IMR-90 (cell line): ENCODE results near the gene ECSIT. TPM values are rescaled to one million over a fixed set of nuclear protein-coding genes. Genes with fewer than 3 reads are reported as not detected.

Source experiments
- ATAC-seq: fragments of 200-7000 bp; cut with Tn5 transposase; 2 replicates; pipeline ENCODE4 v1.9.1; 2020; ENCODE audit warnings: low read depth, mild to moderate bottlenecking, moderate library complexity
- BruUV-seq: library from RNA; stranded (reverse); fragments of 400-500 nt; replicated peaks from 2 replicates; lab custom pipeline; 2021; lab: Mats Ljungman, UMichigan
- CTCF ChIA-PET: fragments of 300-600 bp; formaldehyde crosslinking; extraction: SDS; loops from one replicate; lab custom pipeline; 2021; ENCODE audit warnings: antibody characterized with exemption; lab: Yijun Ruan, JAX
- POLR2A ChIA-PET: fragments of 300-600 bp; sonication (Branson Sonifier 250); formaldehyde crosslinking; loops from one replicate; lab custom pipeline; 2022; ENCODE audit warnings: antibody characterized with exemption; ENCODE audit not compliant: unreplicated experiment; lab: Charles Lee
- DNase-seq: peaks from one replicate; pipeline ENCODE4 v3.0.0; 2013
- H2AFZ ChIP-seq: replicated peaks from 2 replicates; pipeline ENCODE3; 2013; ENCODE audit warnings: low read length, mild to moderate bottlenecking; ENCODE audit not compliant: poor library complexity
- H2AK5ac ChIP-seq: 2 replicates; pipeline ENCODE4 v1.6.1; 2013; ENCODE audit warnings: low read depth, low read length, inconsistent platforms
- H2AK9ac ChIP-seq: replicated peaks from 2 replicates; pipeline ENCODE3; 2013; ENCODE audit warnings: mild to moderate bottlenecking, low read depth, low read length, moderate library complexity; ENCODE audit not compliant: poor library complexity
- H2BK120ac ChIP-seq: 2 replicates; pipeline ENCODE4 v1.6.1; 2013; ENCODE audit warnings: low read depth, low read length, inconsistent platforms
- H2BK15ac ChIP-seq: 3 replicates; pipeline ENCODE4 v1.6.1; 2013; ENCODE audit warnings: low read depth, low read length, inconsistent platforms
- H2BK20ac ChIP-seq: 2 replicates; pipeline ENCODE4 v1.6.1; 2013; ENCODE audit warnings: low read depth, mild to moderate bottlenecking, inconsistent platforms, low read length, moderate library complexity
- H2BK5ac ChIP-seq: 2 replicates; pipeline ENCODE4 v1.6.1; 2013; ENCODE audit warnings: mild to moderate bottlenecking, low read depth, low read length, inconsistent platforms; ENCODE audit not compliant: poor library complexity, severe bottlenecking
- H3K14ac ChIP-seq: replicated peaks from 2 replicates; pipeline ENCODE4 v1.6.1; 2013; ENCODE audit warnings: low read depth, low read length, inconsistent platforms
- H3K18ac ChIP-seq: 2 replicates; pipeline ENCODE4 v1.6.1; 2013; ENCODE audit warnings: low read depth, low read length, control low read depth
- H3K23ac ChIP-seq: 2 replicates; pipeline ENCODE4 v1.6.1; 2013; ENCODE audit warnings: low read depth, low read length, inconsistent platforms
- H3K27ac ChIP-seq: 2 replicates; pipeline ENCODE4 v1.5.1; 2013; ENCODE audit warnings: mild to moderate bottlenecking, control low read depth, low read length; ENCODE audit not compliant: insufficient read depth
- H3K27me3 ChIP-seq: 2 replicates; pipeline ENCODE4 v1.6.1; 2013; ENCODE audit warnings: low read length; ENCODE audit not compliant: control insufficient read depth, insufficient read depth
- H3K36me3 ChIP-seq: 2 replicates; pipeline ENCODE4 v1.6.1; 2013; ENCODE audit warnings: low read length, mixed read lengths; ENCODE audit not compliant: control insufficient read depth, insufficient read depth
- H3K4ac ChIP-seq: 2 replicates; pipeline ENCODE4 v1.6.1; 2013; ENCODE audit warnings: low read depth, low read length, inconsistent platforms
- H3K4me1 ChIP-seq: 2 replicates; pipeline ENCODE4 v1.6.1; 2013; ENCODE audit warnings: low read length, mixed read lengths; ENCODE audit not compliant: control insufficient read depth, insufficient read depth
- H3K4me2 ChIP-seq: 2 replicates; pipeline ENCODE4 v1.6.1; 2013; ENCODE audit warnings: low read depth, mild to moderate bottlenecking, control low read depth, low read length, moderate library complexity
- H3K4me3 ChIP-seq: 2 replicates; pipeline ENCODE4 v1.5.1; 2013; ENCODE audit warnings: low read depth, mild to moderate bottlenecking, control low read depth, low read length, moderate library complexity; ENCODE audit not compliant: insufficient read depth
- H3K56ac ChIP-seq: 2 replicates; pipeline ENCODE4 v1.6.1; 2013; ENCODE audit warnings: low read length, inconsistent platforms; ENCODE audit not compliant: insufficient read depth; ENCODE audit errors: extremely low read depth
- H3K79me1 ChIP-seq, 2 experiments: 2 replicates each; pipeline ENCODE4 v1.6.1; 2013; ENCODE audit warnings: low read length in 2 of 2, inconsistent platforms in 1 of 2, low read depth in 1 of 2
- H3K9ac ChIP-seq: 2 replicates; pipeline ENCODE4 v1.6.1; 2013; ENCODE audit warnings: low read depth, low read length, control low read depth
- H3K9me1 ChIP-seq: 2 replicates; pipeline ENCODE4 v1.6.1; 2013; ENCODE audit warnings: low read length, inconsistent platforms; ENCODE audit not compliant: insufficient read depth
- H3K9me3 ChIP-seq: 2 replicates; pipeline ENCODE4 v1.6.1; 2013; ENCODE audit warnings: low read length; ENCODE audit not compliant: control insufficient read depth, insufficient read depth
- H4K20me1 ChIP-seq: 2 replicates; pipeline ENCODE4 v1.6.1; 2013; ENCODE audit warnings: low read length, inconsistent platforms; ENCODE audit not compliant: insufficient read depth
- H4K5ac ChIP-seq: 2 replicates; pipeline ENCODE4 v1.6.1; 2013; ENCODE audit warnings: mild to moderate bottlenecking, low read depth, low read length, control low read depth
- H4K8ac ChIP-seq, 2 experiments: 2 replicates each; pipeline ENCODE4 v1.6.1; 2013; ENCODE audit warnings: low read depth in 2 of 2, low read length in 2 of 2, control low read depth in 1 of 2, inconsistent platforms in 1 of 2
- H4K91ac ChIP-seq: 2 replicates; pipeline ENCODE4 v1.6.1; 2013; ENCODE audit warnings: low read depth, low read length, inconsistent platforms; ENCODE audit not compliant: insufficient read depth
- CEBPB ChIP-seq: IDR thresholded peaks from 2 replicates; pipeline ENCODE4 v1.6.1; 2012; ENCODE audit warnings: low read depth, low read length, improper control_type of control experiment
- CHD1 ChIP-seq: IDR thresholded peaks from 2 replicates; pipeline ENCODE4 v1.6.1; 2012; ENCODE audit warnings: low read depth, low read length, improper control_type of control experiment
- FOS ChIP-seq: fragments of 150-350 bp; IDR thresholded peaks from 2 replicates; pipeline ENCODE4 v1.6.1; 2016; ENCODE audit warnings: low read depth, low read length
- MAFK ChIP-seq: IDR thresholded peaks from 2 replicates; pipeline ENCODE4 v1.6.1; 2012; ENCODE audit warnings: low read depth, low read length, improper control_type of control experiment
- MAZ ChIP-seq: IDR thresholded peaks from 2 replicates; pipeline ENCODE4 v1.6.1; 2012; ENCODE audit warnings: low read depth, mild to moderate bottlenecking, low read length, improper control_type of control experiment, moderate library complexity, borderline replicate concordance
- MXI1 ChIP-seq: IDR thresholded peaks from 2 replicates; pipeline ENCODE4 v1.6.1; 2012; ENCODE audit warnings: low read depth, mild to moderate bottlenecking, low read length, moderate library complexity, borderline replicate concordance
- POLR2A ChIP-seq: IDR thresholded peaks from 2 replicates; pipeline ENCODE4 v1.6.1; 2012; ENCODE audit warnings: mild to moderate bottlenecking, low read depth, low read length
- RAD21 ChIP-seq: IDR thresholded peaks from 2 replicates; pipeline ENCODE4 v1.6.1; 2012; ENCODE audit warnings: low read length, improper control_type of control experiment
- RFX5 ChIP-seq: IDR thresholded peaks from 2 replicates; pipeline ENCODE4 v1.8.0; 2012; ENCODE audit warnings: low read depth, mild to moderate bottlenecking, low read length, moderate library complexity
- SMC3 ChIP-seq: fragments of 150-350 bp; IDR thresholded peaks from 2 replicates; pipeline ENCODE4 v1.6.1; 2016; ENCODE audit warnings: low read depth, mild to moderate bottlenecking, antibody characterized with exemption, low read length, moderate library complexity
- WGBS, 2 experiments: methylation state at CpG; one replicate each; pipeline versions ENCODE4 v1.1.5 to v1.1.7; 2013; ENCODE audit warnings: missing lambda C conversion rate in 2 of 2; ENCODE audit not compliant: insufficient read length in 1 of 2; ENCODE audit errors: extremely low coverage in 2 of 2; 5-methylcytosine and 5-hydroxymethylcytosine counted together
- dilution Hi-C: fragments of 300-500 bp; cut with HindIII; formaldehyde crosslinking; loops from one replicate; pipeline ENCODE4 v1.14.3; 2018; ENCODE audit warnings: low sequenced_read_pairs; ENCODE audit not compliant: unreplicated experiment
- in situ Hi-C: fragments of 300-500 bp; cut with MboI; formaldehyde crosslinking; loops from 3 replicates; pipeline ENCODE4 v1.14.3; 2019; ENCODE audit warnings: low sequenced_read_pairs, inconsistent platforms, mixed read lengths
- intact Hi-C: fragments of 100-400 bp; cut with micrococcal nuclease; formaldehyde crosslinking; loops from 2 replicates; pipeline ENCODE4 v1.10.0; 2022
- polyA plus RNA-seq, 3 experiments: library from polyadenylated mRNA; depleted of rRNA; stranded (reverse); fragments of >200 nt; gene quantifications; 2 replicates each; pipeline ENCODE4 v1.2.3, GENCODE V29; 2012; ENCODE audit warnings: low replicate concordance in 1 of 3
- total RNA-seq: library from RNA; depleted of rRNA; stranded (reverse); fragments of >200 nt; gene quantifications from 2 replicates; pipeline ENCODE4 v1.2.3, GENCODE V29; 2012
- TF ChIP-seq, protein P1 (sequence below): conservative IDR thresholded peaks from 2 replicates; pipeline ENCODE4 v1.5.1; 2012; ENCODE audit warnings: mild to moderate bottlenecking, low read depth, low read length, improper control_type of control experiment

The ECSIT gene
- total and polyA plus RNA-seq, 2 of the 4 experiments (the other 2 are of a cell fraction) = 30.5 to 42.3 TPM

DNA sequence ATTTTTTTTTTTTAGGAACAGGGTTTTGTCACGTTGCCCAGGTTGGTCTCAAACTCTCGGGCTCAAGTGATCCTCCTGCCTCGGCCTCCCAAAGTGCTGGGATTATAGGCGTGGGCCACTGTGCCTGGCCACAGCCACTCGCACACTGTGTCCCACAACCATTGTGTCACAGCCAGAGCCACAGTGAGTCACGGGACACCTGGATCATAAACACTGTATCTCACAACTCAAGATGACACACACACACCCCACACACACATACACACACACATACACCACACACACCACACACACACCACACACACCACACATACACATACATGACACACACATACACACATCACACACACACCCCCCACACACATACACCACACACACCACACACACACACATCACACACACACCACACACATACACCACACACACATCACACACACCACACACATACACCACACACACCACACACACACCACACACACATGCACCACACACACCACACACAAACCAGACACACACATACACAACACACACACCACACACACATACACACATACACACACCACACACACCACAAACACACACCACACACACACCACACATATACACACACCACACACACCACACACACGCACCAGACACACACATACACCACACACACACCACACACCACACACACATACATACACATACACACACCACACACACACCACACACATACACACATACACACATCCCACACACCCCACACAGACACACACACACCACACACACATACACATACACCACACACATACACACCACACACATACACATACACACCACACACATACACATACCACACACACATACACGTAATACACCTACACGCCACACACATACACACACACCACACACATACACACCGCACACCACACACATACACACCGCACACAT, 64.3 kb downstream of the ECSIT start:
- dilution Hi-C loops (no loop called here), intact Hi-C loops (no loop called here), in situ Hi-C loops (no loop called here)
- no TSS peak for BruUV-seq
- Histone ChIP-seq H2BK120ac (no peak overlapping the region), H2BK5ac (peak overlapping the region; percentile 96), H3K36me3 (no peaks in the 10 kb centered on the region), H4K91ac (no peak overlapping the region), H3K4ac (no peak overlapping the region), H3K18ac (no peak overlapping the region), H2BK15ac (no peak overlapping the region), H2AFZ (no peak overlapping the region), H3K9me1 (peaks cover 9% of the 10 kb centered on the region), H3K27ac (no peak overlapping the region), H4K8ac (no peak overlapping the region), H3K14ac (no peak overlapping the region; the same call in 1 of the 2 replicates), H3K27me3 (no peaks in the 10 kb centered on the region), H3K23ac (0 out of 2 replicates have a peak overlapping the region, but pooled peaks have one; percentile 51), H4K20me1 (peaks cover 8% of the 10 kb centered on the region; the same call in 1 of the 2 replicates), H3K4me3 (no peak overlapping the region), H4K5ac (no peak overlapping the region), H2AK5ac (no peak overlapping the region; the same call in 1 of the 2 replicates), H3K79me1 (no peaks in the 10 kb centered on the region), H3K4me1 (no peaks in the 10 kb centered on the region), H3K4me2 (no peak overlapping the region), H3K56ac (no peak overlapping the region), H3K9ac (no peak overlapping the region), H3K9me3 (no peaks in the 10 kb centered on the region), H2AK9ac (no peak overlapping the region), H2BK20ac (no peak overlapping the region)
- ChIA-PET CTCF (no interaction called here), POLR2A (no interaction called here)
- TF ChIP-seq POLR2A (no peak), CHD1 (no peak), CEBPB (no peak), MXI1 (no peak), RFX5 (no peak), SMC3 (no peak), RAD21 (no peak), MAFK (no peak), FOS (no peak), MAZ (no peak)
- TF ChIP-seq, protein P1, sequence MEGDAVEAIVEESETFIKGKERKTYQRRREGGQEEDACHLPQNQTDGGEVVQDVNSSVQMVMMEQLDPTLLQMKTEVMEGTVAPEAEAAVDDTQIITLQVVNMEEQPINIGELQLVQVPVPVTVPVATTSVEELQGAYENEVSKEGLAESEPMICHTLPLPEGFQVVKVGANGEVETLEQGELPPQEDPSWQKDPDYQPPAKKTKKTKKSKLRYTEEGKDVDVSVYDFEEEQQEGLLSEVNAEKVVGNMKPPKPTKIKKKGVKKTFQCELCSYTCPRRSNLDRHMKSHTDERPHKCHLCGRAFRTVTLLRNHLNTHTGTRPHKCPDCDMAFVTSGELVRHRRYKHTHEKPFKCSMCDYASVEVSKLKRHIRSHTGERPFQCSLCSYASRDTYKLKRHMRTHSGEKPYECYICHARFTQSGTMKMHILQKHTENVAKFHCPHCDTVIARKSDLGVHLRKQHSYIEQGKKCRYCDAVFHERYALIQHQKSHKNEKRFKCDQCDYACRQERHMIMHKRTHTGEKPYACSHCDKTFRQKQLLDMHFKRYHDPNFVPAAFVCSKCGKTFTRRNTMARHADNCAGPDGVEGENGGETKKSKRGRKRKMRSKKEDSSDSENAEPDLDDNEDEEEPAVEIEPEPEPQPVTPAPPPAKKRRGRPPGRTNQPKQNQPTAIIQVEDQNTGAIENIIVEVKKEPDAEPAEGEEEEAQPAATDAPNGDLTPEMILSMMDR = no peak
- WGBS, 2 experiments = 77 to 100% methylated on average over 1 to 8 of the region's 11 CpGs
- no peak for ATAC-seq
- DNase-seq = no peak
